ENCODE results near the gene ITGB1BP1. TPM values are rescaled to one million over a fixed set of nuclear protein-coding genes. Genes with fewer than 3 reads are reported as not detected.
A peak's percentile ranks its signal among the peaks of the same experiment; 100 is the strongest.

Gene ITGB1BP1
- total RNA-seq, 4 donors from 2014 or later = 59.6 to 91.4 (median 66.1) TPM

DNA sequence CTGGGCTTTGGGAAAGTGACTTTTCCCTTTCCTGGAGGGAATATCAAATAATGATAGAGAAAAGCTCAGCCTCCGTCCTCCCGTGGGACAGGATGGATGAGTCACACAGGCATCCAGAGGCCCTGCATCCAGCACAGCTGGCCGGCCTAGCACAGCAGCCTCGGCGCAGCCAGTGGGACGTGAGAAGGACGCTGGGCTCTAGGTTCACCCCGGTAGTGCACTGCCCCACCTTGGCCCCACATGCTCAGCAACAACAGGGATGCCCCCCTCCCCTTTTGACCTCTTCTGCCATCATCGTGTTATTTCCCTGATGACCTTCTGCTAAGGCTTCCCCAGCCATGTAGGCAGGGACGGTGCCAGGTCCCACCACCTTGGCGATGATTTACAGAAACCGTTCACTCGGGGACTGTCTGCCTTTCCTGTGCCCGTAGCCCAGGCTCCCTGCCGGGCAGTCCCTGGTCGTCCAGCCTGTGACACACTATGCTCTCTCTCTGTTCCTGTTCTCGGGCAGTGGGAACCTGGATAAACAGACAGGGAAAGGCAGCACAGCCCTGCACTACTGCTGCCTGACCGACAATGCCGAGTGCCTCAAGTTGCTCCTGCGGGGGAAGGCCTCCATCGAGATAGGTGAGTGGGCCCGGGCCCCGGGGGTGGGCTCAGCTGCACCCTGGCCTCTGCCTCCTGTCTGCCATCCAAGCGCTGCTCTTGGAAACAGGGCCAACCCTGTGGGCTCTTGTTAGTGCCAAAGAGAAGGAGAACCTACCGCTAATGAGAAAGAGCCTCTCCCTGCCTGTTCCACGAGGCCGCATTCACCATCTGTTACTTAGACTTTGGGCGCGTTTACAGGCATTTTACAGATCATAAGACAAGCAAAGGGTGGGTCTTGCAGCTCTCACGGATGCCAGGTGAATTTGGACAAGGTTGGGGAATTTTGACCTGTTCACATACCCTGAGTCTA, 44.6 kb downstream of the ITGB1BP1 start:
- peak; percentile 13 to 19 for TF ChIP-seq POLR2AphosphoS5 (IDR thresholded peaks at IDR 0.05)
- no peak for TF ChIP-seq EP300 (IDR thresholded peaks at IDR 0.05)
- TF ChIP-seq POLR2A (IDR thresholded peaks at IDR 0.05; ENCODE audit: low read depth) = no peak
- no peak for TF ChIP-seq CTCF (IDR thresholded peaks at IDR 0.05)
- peaks cover 10 to 80% (median 53%) of the 10 kb centered on the region in 4 donors for H3K36me3 ChIP-seq
- no peaks in the 10 kb centered on the region for H3K27me3 ChIP-seq
- H3K4me1 ChIP-seq = peaks cover 6 to 45% (median 19%) of the 10 kb centered on the region in 4 donors
- WGBS = 74% methylated on average over 29 of the region's 30 CpGs
- intact Hi-C loops (cut with DNase I) = no loop called here
- no peak for DNase-seq (ENCODE audit: extremely low spot score)
- H3K27ac ChIP-seq (replicated peaks in 1 of 4) = peak overlapping the region; percentile 61 to 71 (median 62)
- H3K4me3 ChIP-seq = no peak overlapping the region
- H3K9me3 ChIP-seq = no peaks in the 10 kb centered on the region

DNA sequence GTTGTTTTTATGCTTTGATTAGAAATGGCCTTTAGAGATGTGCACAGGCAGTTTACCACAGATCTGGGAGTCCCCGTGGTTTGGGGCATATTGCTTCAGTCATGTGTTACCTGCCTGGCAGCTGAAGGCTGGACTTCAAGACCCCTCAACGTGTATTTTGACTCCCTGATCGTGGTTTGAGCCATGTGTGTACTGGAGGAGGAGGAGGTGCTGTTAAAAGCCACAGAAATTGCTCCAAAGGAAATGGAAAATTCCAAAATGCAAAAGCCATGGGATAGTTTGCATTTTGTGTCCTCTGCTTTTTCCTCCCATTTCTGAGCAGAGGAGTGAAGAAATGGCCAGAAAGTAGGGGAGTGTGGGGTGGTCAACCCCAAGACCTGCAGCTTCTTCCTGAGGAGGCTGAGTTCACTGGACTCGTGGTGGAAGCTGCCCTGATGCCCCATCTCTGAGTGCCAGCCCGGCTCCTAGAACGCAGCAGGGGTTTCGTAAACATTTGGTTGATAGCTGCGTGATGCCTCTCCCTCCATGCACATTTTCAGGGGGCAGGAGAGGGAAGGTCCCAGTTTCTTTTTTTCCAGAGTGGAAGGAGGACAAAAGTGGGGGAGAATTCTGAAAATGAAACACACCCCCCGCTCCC, 45.7 kb downstream of the ITGB1BP1 start:
- 83% methylated on average over 9 of the region's 9 CpGs for WGBS
- Histone ChIP-seq H3K4me1 (peaks cover 6 to 45% (median 19%) of the 10 kb centered on the region in 4 donors), H3K36me3 (peaks cover 10 to 80% (median 57%) of the 10 kb centered on the region in 4 donors), H3K27ac (replicated peaks in 1 of 4) (peak overlapping the region; percentile 61 to 71 (median 62)), H3K27me3 (no peaks in the 10 kb centered on the region), H3K9me3 (no peaks in the 10 kb centered on the region), H3K4me3 (no peak overlapping the region)
- intact Hi-C loops (cut with DNase I) = no loop called here
- DNase-seq (ENCODE audit: extremely low spot score) = no peak
- TF ChIP-seq CTCF (IDR thresholded peaks at IDR 0.05) (no peak), POLR2AphosphoS5 (IDR thresholded peaks at IDR 0.05) (no peak), EP300 (IDR thresholded peaks at IDR 0.05) (no peak), POLR2A (IDR thresholded peaks at IDR 0.05; ENCODE audit: low read depth) (no peak)

DNA sequence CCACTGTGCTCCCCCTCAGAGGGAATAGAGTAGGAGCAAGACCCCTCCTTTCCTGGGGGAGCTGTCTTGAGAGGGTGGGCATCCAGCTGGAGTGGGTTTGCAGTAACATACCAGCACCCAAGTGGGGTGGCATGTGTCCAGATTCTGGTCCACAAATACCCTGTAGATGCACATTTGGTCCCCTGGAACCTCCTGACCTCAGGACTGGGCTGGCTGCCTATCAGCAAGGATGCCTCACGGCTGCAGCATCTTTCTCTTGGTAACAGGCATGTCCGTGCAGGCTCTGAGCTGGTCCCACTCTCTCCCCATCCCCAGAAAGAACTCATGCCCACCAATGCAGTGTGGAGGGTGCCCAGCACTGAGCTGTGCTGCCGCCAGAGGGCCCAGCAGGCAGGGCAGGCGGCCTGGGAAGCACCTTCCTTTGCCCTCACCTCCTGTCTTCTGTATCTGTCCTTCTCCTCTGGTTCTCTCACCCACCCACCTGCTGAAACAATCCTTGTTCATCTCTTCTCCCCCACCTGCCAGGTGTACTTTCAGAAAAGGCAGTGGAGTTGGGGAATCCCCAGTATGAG, 47.4 kb downstream of the ITGB1BP1 start:
- 100% methylated on average over 2 of the region's 4 CpGs for WGBS
- H3K4me1 ChIP-seq = peaks cover 6 to 37% (median 19%) of the 10 kb centered on the region in 4 donors
- H3K9me3 ChIP-seq = no peaks in the 10 kb centered on the region
- no peak overlapping the region for H3K27ac ChIP-seq (replicated peaks in 1 of 4)
- no peaks in the 10 kb centered on the region for H3K27me3 ChIP-seq
- intact Hi-C loops (cut with DNase I) = no loop called here
- no peak overlapping the region for H3K4me3 ChIP-seq
- no peak for TF ChIP-seq CTCF (IDR thresholded peaks at IDR 0.05)
- TF ChIP-seq POLR2AphosphoS5 (IDR thresholded peaks at IDR 0.05) = no peak
- no peak for TF ChIP-seq POLR2A (IDR thresholded peaks at IDR 0.05; ENCODE audit: low read depth)
- no peak for TF ChIP-seq EP300 (IDR thresholded peaks at IDR 0.05)
- H3K36me3 ChIP-seq = peaks cover 10 to 89% (median 61%) of the 10 kb centered on the region in 4 donors
- DNase-seq (ENCODE audit: extremely low spot score) = no peak

- intact Hi-C loops (cut with DNase I) = no loop called here
- Histone ChIP-seq H3K27me3 (no peaks in the 10 kb centered on the region), H3K4me1 (peaks cover 0 to 23% (median 10%) of the 10 kb centered on the region in 4 donors), H3K27ac (replicated peaks in 1 of 4) (no peak overlapping the region), H3K36me3 (peaks cover 16 to 97% (median 62%) of the 10 kb centered on the region in 4 donors), H3K9me3 (no peaks in the 10 kb centered on the region), H3K4me3 (no peak overlapping the region)
- DNase-seq (ENCODE audit: extremely low spot score) = no peak
- WGBS = 97% methylated on average over 18 of the region's 18 CpGs
- no peak for TF ChIP-seq POLR2AphosphoS5 (IDR thresholded peaks at IDR 0.05)
- TF ChIP-seq CTCF (IDR thresholded peaks at IDR 0.05) = no peak
- TF ChIP-seq EP300 (IDR thresholded peaks at IDR 0.05) = no peak
- TF ChIP-seq POLR2A (IDR thresholded peaks at IDR 0.05; ENCODE audit: low read depth) = no peak
Observed at GRCh38 chr2:9374071-9374730, 49.1 kb downstream of the ITGB1BP1 start.
